Stimulated activated CD4-positive, alpha-beta T cell treated with anti-CD3 and anti-CD28 coated beads, Interleukin-1b, Interleukin-23, amount 100 ng/mL, for 4 hours (primary cell): ENCODE results near the gene ANO7.
A peak's percentile ranks its signal among the peaks of the same experiment; 100 is the strongest.

Experiments
- DNase-seq, 2 donors: peaks; one replicate each; pipeline ENCODE4 v3.0.0-alpha.2; 2020; ENCODE audit warnings: low read depth in 2 of 2

ANO7 gene

DNA sequence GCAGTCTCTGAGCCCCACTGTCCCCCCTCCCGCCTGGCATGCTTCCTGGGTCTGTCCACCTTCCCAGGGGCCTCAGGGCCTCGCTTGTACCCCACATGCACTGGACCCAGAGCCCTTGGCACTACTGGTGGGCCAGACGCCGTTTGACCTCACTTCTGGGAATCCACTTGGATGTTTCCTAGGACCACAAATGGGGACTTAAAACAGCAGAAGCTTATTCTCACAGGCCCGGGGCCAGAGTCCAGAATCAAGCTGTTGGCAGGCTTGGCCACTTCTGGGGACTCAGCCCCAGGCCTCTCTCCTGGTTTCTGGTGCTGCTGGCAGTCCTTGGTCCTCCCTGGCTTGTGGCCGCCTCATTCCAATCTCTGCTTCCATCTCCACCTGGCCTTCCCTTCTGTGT is 19.6 kb downstream of the ANO7 start:
- no peak for DNase-seq

- no peak for DNase-seq
Measured at GRCh38 chr2:241209271-241209670, 20.8 kb downstream of the ANO7 start.

GRCh38 chr2:241211276-241211675 is 22.8 kb downstream of the ANO7 start:
- no peak for DNase-seq

- DNase-seq: no peak
Measured at GRCh38 chr2:241213041-241213440, 24.6 kb downstream of the ANO7 start.

DNA sequence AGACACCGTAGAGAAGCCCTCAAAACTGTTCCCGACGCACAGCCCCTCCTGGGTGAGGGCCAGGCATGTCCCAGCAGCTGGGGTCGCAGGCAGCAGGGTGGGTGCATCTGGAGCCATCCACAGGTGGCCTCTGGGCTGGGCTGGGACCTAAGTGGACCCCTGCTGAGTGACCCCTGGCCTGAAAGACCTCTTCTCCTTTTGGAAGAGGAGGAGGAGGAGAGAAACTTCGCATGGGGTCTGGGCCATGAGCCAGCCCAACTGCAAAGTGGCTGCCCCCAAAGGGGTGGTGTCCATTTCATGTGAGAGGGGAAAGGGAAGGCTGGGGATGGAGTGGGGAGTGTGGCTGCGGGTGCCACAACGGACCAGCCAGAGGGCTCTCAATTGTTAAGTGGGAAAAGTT is 25.1 kb downstream of the ANO7 start:
- DNase-seq: no peak

DNA sequence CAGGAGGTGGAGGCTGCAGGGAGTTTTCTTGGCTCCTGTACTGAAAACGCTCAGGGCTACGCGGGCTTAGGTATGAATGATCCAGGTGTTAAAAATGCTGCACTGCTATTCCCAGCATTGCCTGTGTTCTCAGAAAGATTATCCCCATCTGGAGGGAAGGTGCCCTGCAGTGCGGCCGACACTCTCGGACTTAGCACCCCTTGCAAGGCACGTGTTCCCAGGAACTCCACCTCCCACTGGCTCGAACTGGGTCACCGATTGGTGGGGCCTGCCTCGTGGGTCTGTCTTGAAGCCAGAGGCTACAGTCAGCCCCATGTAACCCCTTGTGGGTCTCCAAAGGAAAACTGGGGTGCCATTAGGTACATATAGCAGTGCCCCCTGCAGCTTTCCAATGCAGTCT is 25.7 kb downstream of the ANO7 start:
- DNase-seq: no peak

- DNase-seq: no peak
Measured at GRCh38 chr2:241214766-241215165, 26.3 kb downstream of the ANO7 start.

- DNase-seq: no peak
Measured at GRCh38 chr2:241215421-241215820, 26.9 kb downstream of the ANO7 start.

DNA sequence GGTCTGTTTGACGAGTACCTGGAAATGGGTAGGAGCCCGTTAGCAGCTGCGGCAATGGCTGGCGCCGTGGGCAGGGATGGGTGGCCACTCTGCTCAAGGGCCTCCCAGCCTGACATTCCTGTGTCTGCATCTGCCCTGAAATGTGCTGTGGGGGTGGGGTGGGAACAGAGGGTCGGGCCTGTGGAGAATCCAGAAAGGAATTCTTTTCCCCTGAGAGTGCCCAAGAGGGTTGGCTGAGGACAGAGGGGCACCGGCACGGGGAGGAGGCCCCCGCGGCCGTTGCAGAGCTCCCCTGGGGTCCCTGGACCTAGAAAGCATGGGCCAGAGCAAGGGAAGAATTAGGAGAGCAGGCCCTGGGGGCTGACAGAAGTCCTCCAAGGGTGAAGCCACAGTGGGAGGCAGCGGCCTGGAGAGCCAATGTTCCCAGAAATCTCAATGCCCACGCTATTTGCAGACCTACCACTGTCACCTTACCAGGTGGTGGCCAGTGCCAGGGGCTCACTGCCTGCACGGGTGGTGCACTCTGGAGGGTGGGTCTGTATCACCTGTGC is 27.8 kb downstream of the ANO7 start:
- DNase-seq: no peak

- DNase-seq: peak; percentile 8 to 26
Measured at GRCh38 chr2:241217320-241218031, 29.0 kb downstream of the ANO7 start.

DNA sequence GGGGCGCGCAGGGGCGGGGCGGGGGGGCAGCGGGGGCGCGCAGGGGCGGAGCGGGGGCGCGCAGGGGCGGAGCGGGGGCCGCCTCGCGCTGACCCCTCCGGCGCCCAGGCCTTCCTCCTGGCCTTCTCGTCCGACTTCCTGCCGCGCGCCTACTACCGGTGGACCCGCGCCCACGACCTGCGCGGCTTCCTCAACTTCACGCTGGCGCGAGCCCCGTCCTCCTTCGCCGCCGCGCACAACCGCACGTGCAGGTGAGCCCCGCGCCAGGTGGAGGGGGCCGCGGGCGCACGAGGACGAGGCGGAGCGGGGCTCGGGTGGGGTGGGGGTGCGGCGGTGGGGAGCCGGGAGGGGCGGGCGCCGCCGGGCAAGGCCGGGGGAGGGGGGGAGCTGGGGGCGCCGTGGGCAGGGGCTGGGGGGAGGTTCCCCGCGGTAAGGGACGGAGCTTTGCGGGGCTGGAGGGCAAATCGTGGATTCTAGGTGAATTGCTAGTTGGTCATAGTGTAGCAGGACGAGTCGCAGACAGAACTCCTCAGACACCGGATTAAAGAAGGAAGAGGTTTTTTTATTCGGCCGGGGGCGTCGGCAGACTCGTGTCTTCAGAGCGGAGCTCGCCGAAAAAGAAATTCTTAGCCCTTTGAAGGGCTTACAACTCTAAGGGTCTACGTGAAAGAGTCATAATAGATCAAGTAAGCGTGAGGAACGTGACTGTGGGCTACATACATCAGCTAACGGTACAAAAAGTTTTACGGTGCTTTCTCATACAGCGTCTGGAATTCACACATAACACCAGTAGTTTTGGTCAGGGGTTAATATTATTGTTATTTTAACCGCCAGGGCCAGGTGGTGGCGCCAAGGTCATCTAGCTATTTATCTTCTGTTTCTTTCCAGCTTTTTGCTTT is 29.9 kb downstream of the ANO7 start:
- DNase-seq: peak; percentile 15 to 30

DNA sequence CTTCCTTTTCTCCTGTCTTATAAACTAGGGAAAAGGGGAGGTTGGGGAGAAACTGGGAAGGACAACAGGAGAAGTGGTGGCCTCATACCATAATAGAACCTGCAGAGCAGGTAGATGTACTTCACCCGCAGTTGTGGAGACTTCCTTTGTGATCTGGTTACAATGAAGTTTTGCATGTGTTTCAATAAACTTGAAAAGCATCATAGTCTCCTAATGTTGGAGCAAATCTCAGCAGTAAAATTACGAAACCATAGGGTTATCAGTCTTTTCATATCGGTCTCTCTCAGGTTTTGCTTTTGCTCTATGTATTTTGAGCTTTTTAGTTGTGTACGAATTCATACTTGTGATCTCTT is 30.5 kb downstream of the ANO7 start:
- DNase-seq: no peak

- DNase-seq: no peak
Measured at GRCh38 chr2:241219856-241220356, 31.4 kb downstream of the ANO7 start.

DNA sequence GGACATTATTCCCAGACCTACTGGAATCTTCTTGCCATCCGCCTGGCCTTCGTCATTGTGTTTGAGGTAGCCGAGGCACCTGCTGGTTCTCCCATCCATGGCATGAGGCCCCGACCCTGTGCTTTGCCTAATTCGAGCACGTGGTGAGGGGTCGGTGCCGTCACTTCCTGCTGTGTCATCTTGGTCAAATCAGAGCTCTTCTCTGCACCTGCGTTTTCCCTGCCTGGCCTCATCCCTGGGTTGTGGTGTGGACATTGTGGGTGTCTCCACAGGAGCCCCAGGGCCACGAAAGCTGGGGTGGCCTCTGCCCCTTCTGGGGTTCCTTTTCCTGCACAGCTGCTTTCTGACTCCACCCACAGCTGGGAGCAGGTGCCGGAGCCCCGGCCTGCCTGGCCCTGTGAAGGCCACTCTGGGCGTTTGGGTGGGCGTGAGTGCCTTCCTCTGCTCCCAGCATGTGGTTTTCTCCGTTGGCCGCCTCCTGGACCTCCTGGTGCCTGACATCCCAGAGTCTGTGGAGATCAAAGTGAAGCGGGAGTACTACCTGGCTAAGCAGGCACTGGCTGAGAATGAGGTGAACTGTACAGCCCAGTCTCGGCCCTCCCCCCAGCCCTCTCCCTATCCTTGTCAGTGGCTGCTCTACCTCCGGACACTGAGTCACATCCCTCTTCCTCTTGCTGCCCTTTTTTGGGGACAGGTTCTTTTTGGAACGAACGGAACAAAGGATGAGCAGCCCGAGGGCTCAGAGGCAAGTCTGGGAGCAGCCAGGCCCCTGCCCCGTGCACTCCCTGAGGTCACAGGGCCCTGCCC is 34.9 kb downstream of the ANO7 start:
- no peak for DNase-seq

DNA sequence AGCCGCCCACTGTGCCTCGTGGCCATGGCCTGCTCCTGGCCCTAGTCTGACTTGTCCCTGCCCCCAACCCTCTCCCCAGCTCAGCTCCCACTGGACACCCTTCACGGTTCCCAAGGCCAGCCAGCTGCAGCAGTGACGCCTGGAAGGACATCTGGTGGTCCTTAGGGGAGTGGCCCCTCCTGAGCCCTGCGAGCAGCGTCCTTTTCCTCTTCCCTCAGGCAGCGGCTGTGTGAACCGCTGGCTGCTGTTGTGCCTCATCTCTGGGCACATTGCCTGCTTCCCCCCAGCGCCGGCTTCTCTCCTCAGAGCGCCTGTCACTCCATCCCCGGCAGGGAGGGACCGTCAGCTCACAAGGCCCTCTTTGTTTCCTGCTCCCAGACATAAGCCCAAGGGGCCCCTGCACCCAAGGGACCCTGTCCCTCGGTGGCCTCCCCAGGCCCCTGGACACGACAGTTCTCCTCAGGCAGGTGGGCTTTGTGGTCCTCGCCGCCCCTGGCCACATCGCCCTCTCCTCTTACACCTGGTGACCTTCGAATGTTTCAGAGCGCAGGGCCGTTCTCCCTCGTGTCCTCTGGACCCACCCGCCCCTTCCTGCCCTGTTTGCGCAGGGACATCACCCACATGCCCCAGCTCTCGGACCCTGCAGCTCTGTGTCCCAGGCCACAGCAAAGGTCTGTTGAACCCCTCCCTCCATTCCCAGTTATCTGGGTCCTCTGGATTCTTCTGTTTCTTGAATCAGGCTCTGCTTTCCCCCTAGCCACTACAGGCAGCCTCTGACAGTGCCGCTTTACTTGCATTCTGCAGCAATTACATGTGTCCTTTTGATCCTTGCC is 35.8 kb downstream of the ANO7 start:
- DNase-seq: no peak

DNA sequence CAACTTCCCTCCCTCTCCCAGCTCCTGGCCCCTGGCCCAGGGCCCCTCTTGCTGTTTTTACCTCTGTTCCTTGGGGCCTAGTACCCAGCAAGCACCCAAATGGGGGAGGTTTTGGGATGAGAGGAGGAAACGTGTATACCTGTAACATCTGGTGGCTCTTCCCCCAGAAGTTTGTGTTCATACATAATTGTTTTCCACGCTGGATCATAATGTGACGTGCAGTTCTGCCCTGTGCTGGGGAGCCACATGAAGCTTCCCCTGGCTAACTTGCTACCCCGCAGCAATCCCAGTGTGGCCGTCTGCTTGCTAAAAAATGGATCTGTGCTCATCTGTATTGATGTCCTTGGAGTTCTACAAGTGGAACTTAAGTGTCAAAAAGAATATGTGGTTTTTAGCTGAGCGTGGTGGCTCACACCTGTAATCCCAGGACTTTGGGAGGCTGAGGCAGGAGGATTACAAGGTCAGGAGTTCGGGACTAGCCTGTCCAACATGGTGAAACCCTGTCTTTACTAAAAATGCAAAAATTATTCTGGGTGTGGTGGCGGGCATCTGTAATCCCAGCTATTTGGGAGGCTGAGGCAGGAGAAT is 36.5 kb downstream of the ANO7 start:
- DNase-seq: no peak

DNA sequence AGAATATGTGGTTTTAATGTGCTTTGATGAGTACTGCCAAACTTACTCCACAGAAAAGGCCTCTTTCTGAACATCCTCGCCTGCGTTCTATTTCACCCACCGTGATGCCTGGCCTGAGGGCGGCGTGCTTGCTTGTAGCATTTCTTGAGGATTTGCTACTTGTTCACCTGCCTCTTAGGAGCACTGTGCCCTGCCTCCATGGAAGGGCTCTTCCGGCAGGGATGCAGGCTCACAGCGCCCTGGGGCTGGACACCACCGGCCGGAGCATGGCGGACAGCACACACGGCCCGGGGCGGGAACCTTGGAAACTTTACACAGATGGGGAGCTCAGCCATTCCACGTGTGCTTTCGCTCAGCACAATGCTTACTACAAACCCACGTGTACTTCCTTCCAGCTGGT is 37.1 kb downstream of the ANO7 start:
- no peak for DNase-seq

- DNase-seq: no peak
Measured at GRCh38 chr2:241225983-241226382, 37.5 kb downstream of the ANO7 start.

- no peak for DNase-seq
Measured at GRCh38 chr2:241226723-241227572, 38.5 kb downstream of the ANO7 start.

DNA sequence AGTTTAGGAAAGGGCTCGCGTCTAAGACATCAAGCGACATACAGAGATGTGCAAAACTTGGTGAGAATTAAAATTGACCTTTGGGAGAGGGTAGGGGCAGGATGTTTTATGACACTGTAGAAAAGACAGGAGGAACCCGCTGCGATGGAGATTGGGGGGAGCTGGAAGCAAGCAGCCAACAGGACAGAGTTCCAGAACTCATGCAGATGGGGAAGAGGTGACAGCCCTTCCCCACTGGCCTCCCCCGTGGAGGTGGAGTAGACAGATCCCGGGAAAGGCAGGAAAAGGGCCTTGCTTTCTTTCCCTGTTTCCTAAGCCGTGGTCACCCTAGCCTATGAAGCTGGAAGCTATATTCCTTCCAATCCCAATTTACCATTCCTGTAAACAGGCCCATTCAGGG is 39.1 kb downstream of the ANO7 start:
- DNase-seq: no peak
